NCI-H2171 treated with DMSO at 0.1 percent for 48 hours (cell line): ENCODE data around the gene TAF10.
A peak's percentile ranks its signal among the peaks of the same experiment; 100 is the strongest.

Source experiments
- DNase-seq: peaks from one replicate; lab custom pipeline; 2025; lab: John Stamatoyannopoulos, UW

The TAF10 gene

GRCh38 chr11:6640036-6640984 is 28.3 kb upstream of the TAF10 start:
- DNase-seq = no peak

GRCh38 chr11:6638429-6638828 is 26.4 kb upstream of the TAF10 start:
- DNase-seq = peak; percentile 8

DNA sequence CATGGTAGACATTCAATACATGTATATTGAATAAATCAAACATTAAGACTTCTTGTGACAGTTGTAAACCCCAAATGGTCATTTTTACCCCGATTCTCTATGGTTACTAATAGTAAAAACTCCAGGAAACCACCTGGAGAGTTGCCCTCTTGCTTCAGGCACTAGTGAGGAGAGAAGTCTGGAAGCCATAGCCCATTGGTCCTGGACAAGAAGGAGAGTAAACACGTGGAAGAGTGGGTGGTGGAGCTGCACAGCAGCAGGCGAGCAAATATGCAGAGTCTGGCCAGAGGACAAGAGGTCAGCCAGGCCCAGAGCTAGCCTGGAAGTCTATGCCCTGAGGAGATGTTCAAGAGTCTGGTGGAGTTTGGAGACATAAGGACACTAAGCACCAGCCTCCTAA is 25.9 kb upstream of the TAF10 start:
- DNase-seq = no peak

DNA sequence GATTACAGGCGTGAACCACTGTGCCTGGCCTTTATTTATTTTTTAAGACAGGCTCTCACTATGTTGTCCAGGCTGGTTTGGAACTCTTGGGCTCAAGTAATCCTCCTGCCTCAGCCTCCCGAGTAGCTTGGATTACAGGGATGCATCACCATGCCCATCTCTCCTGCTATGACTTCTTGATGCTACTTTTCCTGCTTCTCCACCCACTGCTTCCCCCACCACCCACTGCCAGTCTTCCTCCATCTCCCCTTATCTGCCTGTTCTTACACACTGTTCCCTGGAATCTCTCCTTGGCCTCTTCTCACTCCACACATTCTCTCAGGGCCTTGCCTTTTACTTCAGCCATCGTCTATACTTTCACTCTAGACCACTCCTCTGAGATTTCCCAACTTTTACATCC is 24.5 kb upstream of the TAF10 start:
- DNase-seq = no peak

DNA sequence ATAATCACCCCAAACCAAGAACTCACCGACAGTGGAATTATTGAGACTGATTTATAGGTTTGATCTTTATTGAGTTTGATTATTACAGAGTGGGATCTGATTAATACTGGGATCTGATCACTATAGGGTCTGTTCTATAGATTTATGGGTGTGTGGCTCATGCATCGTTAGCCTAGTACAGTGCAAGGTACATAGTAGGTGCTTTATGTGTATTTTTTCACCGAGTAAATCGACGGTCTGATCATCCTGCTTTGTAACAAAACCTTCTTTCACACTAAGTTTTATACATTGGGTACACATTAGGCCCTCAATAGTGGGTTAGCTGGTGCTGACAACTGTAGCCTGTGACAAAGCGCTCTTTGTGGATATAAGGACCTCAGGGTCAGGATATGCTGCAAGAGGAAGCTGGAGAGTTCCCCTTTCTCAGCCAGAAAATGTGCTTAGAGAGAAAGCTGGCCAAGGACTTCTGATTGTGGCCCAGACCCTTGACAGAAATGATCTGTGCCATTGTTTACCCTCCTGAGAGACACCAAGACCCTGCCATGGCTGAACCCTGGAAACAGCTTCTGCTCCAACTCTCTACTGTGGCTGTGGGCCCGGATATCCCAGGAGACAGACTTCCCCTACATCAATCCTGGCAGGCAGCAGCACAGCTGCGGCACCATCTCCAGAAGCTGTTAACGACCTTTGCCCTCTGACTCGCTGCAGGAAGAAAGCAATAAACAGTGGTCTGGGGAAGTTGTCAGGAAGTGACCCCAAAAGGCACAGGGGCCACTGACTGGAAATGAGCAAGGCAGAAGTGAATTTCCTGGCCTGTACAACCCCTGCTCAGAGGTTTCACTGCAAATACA is 23.3 kb upstream of the TAF10 start:
- no peak for DNase-seq

DNA sequence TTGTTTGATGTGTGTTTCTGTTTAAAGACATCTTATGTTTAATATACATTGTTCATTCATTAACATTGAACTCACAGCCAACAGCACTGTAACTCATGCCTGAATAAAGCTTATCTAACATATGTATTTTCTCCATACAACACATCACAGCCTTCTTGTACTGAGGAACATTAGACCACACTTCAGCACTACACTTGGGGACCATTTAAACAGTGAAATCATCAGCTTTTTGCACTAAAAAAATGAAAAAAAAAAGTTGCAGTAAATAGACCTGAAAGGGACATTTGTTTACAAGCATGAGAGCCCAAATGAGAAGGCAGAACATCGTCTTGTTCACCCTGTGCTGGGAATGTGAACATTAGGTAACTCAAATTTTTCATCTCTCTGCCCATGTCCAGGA is 22.5 kb upstream of the TAF10 start:
- DNase-seq = no peak

DNA sequence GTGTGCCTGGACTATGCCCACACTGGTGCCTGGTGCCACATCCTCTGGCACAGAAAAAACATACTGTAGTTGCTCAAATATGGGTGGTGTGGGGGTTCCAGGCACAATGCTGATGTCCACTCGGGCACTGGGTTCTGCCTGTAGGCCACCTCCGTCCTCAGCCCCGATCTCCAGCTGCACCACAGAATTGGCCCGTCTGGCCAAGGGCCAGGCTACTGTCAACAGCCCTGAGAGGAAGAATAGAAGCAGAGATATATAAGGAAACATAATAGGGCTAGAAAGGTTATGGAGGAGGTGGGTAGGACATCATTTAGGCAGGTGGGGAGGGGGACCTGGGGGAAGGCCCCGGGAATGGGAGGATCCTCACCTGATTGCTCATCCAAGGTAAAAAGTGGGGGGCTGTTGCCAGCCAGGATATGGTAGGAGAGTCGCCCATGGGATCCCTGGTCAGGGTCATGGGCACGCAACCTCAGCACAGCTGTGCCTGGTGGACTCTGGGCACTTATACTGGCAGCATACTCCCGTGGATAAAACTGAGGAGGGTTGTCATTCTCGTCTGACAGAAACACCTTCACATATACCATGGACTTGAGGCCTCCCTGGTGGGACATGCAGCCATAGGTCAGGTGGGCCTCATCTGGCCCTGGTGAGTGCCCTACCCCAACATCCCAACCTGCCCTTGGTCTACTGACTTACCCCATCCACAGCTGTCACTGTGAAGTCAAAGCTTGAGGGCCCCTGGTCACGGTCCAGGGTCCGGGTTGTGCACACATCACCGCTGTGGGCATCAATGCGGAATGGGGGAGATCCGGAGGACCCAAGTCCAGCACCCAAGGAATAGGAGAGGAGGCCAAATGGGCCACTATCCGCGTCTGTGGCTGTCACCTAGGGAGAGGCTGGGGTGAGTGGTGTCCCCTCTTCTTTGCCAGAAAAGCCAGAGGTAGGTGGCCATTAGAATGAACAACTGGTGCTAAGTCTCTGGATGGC is 21.7 kb upstream of the TAF10 start:
- DNase-seq = no peak

DNA sequence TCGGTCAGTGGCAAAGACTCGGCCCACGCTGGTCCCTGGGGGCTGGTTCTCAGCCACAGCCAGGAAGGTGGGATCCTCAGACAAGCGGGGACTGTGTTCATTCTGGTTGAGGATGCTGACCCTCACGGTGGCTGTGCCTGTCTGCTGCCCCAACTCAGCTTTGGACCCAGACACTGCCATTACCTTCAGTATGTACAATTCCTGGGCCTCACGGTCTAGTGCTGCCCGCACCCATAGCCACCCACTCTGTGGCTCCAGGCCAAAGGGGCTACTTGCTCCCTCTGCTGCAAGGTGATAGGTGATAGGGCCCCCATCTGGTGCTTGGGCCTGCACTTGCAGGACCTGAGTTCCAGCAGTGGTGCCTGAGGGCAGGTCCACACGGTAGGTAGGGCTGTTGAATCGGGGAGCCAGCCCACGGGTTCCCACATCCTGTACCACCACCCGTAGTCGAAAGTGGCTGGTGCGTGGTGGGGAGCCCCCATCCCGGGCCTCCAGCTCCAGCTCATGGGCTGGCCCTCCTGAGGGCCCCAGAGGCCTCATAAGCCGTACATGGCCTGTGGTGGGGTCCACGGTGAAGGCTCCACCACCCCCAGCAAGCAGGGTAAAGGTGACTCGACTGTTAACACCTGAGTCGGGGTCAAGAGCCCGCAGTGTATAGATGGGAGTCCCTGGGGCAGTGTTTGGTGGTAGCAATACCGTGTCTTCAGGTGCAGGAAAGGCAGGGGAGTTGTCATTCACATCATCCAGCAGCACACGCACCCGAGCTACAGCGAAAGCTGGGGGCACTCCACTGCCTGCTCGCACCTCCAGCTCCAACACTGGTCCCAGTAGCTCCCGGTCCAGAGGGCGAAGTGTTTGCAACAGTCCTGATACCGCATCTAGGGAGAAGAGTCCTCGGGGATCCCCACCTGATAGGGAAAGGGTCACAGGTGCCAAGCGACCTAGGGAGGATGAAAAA is 20.4 kb upstream of the TAF10 start:
- DNase-seq = no peak

DNA sequence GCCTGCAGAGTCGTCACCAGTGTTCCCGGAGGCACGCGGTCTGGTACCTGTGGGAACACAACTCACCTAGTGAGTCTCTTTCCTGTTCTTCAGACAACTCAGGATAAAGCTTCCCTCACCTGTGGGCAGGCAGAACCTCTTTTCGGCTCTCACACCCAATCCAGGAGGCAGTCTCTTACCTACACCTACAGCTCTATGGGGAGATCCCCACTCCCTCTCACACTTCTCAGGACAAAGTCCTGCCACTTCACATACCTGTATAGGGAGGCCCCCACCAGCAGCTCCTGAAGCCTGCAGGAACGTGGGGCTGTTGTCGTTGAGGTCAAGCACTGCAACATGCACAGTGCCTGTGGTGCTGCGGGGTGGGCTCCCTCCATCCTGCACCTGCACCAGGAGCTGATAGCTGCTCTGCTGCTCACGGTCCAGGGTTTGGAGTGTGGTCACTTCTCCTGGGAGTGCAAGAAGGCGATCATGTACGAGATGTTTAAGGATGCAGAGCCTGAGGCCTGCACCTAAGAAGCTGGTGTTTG is 19.4 kb upstream of the TAF10 start:
- DNase-seq = no peak

- DNase-seq = no peak
Measured at GRCh38 chr11:6630632-6631291, 18.7 kb upstream of the TAF10 start.

GRCh38 chr11:6629892-6630631 is 18.0 kb upstream of the TAF10 start:
- DNase-seq = peak; percentile 29

GRCh38 chr11:6629573-6629891 is 17.5 kb upstream of the TAF10 start:
- no peak for DNase-seq

- DNase-seq = no peak
Measured at GRCh38 chr11:6628526-6628925, 16.5 kb upstream of the TAF10 start.

DNA sequence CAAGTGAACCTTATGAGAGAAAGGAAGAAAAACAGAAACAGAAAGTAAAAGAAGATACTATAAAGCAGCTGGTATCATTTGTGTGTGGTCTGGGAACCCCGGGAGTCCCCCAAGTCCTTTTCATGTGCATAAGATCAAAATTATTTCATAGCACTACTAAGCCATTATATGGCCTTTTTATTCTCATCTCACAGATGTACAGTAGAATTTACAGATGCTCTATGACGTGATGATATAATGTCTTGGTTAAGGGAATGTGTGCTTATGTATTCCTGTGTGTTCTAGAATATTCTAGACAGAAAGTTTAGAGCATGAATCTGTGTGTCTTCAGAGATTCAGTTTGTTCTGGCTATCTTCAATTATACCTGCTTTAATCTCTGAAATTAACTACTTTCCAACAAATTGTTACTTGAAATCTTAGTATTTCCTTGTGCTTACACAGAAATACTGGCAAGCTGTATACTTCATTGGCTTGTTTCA is 15.8 kb upstream of the TAF10 start:
- DNase-seq = no peak

DNA sequence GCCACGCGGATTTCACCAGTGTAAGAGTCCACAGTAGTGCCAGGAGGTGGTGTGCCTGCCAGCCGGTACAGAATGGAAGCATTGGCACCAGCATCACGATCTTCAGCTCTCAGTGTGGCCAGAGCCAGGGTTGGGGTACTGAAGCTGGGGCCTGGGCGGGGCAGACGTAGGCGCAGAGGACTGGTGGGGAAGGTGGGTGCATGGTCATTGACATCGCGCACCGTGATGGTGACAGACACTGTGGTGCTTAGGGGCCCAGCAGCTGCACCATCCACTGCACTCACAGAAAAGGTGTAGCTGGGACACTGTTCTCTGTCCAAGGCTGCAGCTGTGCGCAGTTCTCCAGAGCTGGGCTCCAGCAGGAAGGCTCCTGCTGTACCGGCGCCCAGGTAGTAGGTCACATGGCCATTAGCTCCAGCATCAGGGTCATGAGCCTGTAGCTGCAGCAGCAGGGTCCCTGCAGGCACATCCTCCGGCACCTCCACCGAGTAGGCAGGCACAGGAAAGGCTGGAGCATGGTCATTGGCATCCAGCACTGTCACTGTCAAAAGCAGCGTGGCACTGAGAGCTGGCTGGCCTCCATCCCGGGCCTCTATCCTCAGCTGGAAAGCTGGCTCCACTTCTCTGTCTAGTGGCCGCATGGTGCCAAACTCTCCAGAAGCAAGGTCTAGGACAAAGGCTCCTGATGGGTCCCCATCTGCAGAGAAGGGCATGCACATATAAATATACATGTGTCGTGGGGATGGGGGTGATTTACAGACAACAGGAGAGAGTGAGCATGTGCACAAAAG is 15.2 kb upstream of the TAF10 start:
- no peak for DNase-seq

DNA sequence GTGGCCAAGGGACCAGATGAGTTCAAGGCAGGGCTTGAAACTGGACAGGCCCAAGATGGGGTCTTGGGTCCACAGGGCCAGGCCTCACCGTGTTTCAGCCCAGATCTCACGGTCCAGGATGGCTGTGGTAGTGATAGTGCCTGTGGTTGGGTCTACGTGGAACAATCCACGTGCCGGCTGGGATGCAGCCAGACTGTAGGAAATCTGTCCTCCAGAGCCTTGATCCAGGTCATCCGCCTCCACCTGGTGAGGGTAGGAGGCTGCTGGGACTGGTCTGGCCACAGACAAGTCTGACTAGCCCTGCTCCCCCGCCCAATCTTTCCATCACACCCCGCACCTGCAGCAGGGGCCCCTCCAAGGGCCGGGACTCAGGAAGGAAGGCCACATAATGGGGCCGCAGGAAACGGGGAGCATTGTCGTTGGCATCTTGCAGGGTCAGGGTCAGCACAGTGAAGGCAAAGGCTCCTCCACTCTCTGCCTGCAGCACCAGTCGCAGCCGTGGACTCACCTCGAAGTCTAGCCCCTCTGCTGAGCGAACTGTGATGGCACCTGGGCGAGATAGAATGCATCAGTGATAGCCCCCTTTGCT is 13.9 kb upstream of the TAF10 start:
- no peak for DNase-seq

- no peak for DNase-seq
Measured at GRCh38 chr11:6625156-6625831, 13.3 kb upstream of the TAF10 start.
